DMS153 (cell line): ENCODE measurements around the gene WSCD2.

ENCODE experiments used
- DNase-seq: peaks from one replicate; lab custom pipeline; 2025; lab: John Stamatoyannopoulos, UW

WSCD2 gene

GRCh38 chr12:108129017-108129812, at the start of gene WSCD2:
Gene WSCD2 (plus strand): TSS chr12:108129288. CDS start chr12:108195833, 66,545 bp downstream.
- DNase-seq = peak; percentile 7

- DNase-seq = no peak
Observed at GRCh38 chr12:108079721-108080120, 49.4 kb upstream of the WSCD2 start.

GRCh38 chr12:108080363-108080762, 48.7 kb upstream of the WSCD2 start:
- peak; percentile 27 for DNase-seq

- DNase-seq = no peak
Observed at GRCh38 chr12:108082485-108082884, 46.6 kb upstream of the WSCD2 start.

GRCh38 chr12:108087900-108088299, 41.2 kb upstream of the WSCD2 start:
- DNase-seq = no peak

GRCh38 chr12:108090107-108090899, 38.8 kb upstream of the WSCD2 start:
- DNase-seq = no peak

GRCh38 chr12:108090932-108091678, 38.0 kb upstream of the WSCD2 start:
- no peak for DNase-seq

- no peak for DNase-seq
Observed at GRCh38 chr12:108091679-108092051, 37.4 kb upstream of the WSCD2 start.

GRCh38 chr12:108093209-108093608, 35.9 kb upstream of the WSCD2 start:
- DNase-seq = no peak

GRCh38 chr12:108094056-108094649, 34.9 kb upstream of the WSCD2 start:
- no peak for DNase-seq

- DNase-seq = no peak
Observed at GRCh38 chr12:108097160-108097911, 31.8 kb upstream of the WSCD2 start.

- DNase-seq = no peak
Observed at GRCh38 chr12:108098374-108098773, 30.7 kb upstream of the WSCD2 start.

- DNase-seq = no peak
Observed at GRCh38 chr12:108099073-108099472, 30.0 kb upstream of the WSCD2 start.

- peak; percentile 3 for DNase-seq
Observed at GRCh38 chr12:108099778-108100489, 29.2 kb upstream of the WSCD2 start.

GRCh38 chr12:108101605-108102175, 27.4 kb upstream of the WSCD2 start:
- DNase-seq = no peak

GRCh38 chr12:108102363-108102762, 26.7 kb upstream of the WSCD2 start:
- no peak for DNase-seq

GRCh38 chr12:108103087-108103486, 26.0 kb upstream of the WSCD2 start:
- DNase-seq = no peak

- no peak for DNase-seq
Observed at GRCh38 chr12:108103517-108103916, 25.6 kb upstream of the WSCD2 start.

- no peak for DNase-seq
Observed at GRCh38 chr12:108104657-108105056, 24.4 kb upstream of the WSCD2 start.

GRCh38 chr12:108106599-108106998, 22.5 kb upstream of the WSCD2 start:
- DNase-seq = no peak
